T-helper 17 cell (primary cell): ENCODE measurements around the gene DVL3. TPM values are rescaled to one million over a fixed set of nuclear protein-coding genes. Genes with fewer than 3 reads are reported as not detected.

Experiments
- total RNA-seq, 4 donors: library from RNA in 2 of 4; stranded (reverse) in 2 of 4; gene quantifications; one replicate each; pipeline ENCODE4 v1.2.3 and lab custom pipeline; 2022 to 2026

The DVL3 gene
- total RNA-seq, 2 donors from 2014 or later, result 31.5 to 42.9 TPM

Other genes with a start within 250 kb of the DVL3 start
- gene ABCC5, start 137.5 kb upstream of the DVL3 start, total RNA-seq, result 10 to 100 TPM; 17.5 to 17.6 TPM
- not detected for gene HTR3D, start 123.6 kb upstream of the DVL3 start, total RNA-seq
- gene HTR3C, start 102.3 kb upstream of the DVL3 start, total RNA-seq, result not detected
- not detected for gene HTR3E, start 58.3 kb upstream of the DVL3 start, total RNA-seq
- 10 to 100 TPM; 49.5 to 53.8 TPM for gene EIF2B5, start 20.0 kb upstream of the DVL3 start, total RNA-seq
- 100 to 1,000 TPM; 120 to 164 TPM for gene AP2M1, start 19.5 kb downstream of the DVL3 start, total RNA-seq
- gene ABCF3, start 30.8 kb downstream of the DVL3 start, total RNA-seq, result 100 to 1,000 TPM; 118 to 120 TPM
- not detected for gene VWA5B2, start 74.2 kb downstream of the DVL3 start, total RNA-seq
- 10 to 100 TPM; 17.6 to 24.1 TPM for gene ALG3, start 93.6 kb downstream of the DVL3 start, total RNA-seq
- gene EEF1AKMT4, start 94.3 kb downstream of the DVL3 start, total RNA-seq, result under 1 TPM; 0.45 to 0.65 TPM
- gene CAMK2N2, start 106.2 kb downstream of the DVL3 start, total RNA-seq, result under 1 TPM; 0.20 to 0.31 TPM
- gene ECE2, start 120.6 kb downstream of the DVL3 start, total RNA-seq, result not detected
- gene PSMD2, start 143.9 kb downstream of the DVL3 start, total RNA-seq, result 100 to 1,000 TPM; 149 to 171 TPM
- gene EIF4G1, start 159.2 kb downstream of the DVL3 start, total RNA-seq, result 100 to 1,000 TPM; 226 to 236 TPM
- gene FAM131A, start 182.2 kb downstream of the DVL3 start, total RNA-seq, result 10 to 100 TPM in 1 of 2 donors, 1 to 10 TPM in 1; 7.9 to 10.9 TPM
- 1 to 10 TPM; 4.6 TPM for gene CLCN2, start 206.2 kb downstream of the DVL3 start, total RNA-seq
- gene POLR2H, start 206.3 kb downstream of the DVL3 start, total RNA-seq, result 10 to 100 TPM; 28.6 to 38.3 TPM
- not detected for gene THPO, start 222.8 kb downstream of the DVL3 start, total RNA-seq
- gene CHRD, start 224.7 kb downstream of the DVL3 start, total RNA-seq, result not detected